DOHH2 (cell line): ENCODE data around the gene OVCA2.

Experiments used
- H3F3A ChIP-seq: fragments of 200-600 bp; sonication (generic), shearing (Covaris generic); 2 replicates; pipeline ENCODE4 v1.6.0; 2016; ENCODE audit warnings: antibody characterized with exemption, mild to moderate bottlenecking; ENCODE audit not compliant: control insufficient read depth, insufficient read depth
- H3K27ac ChIP-seq: fragments of 200-600 bp; sonication (generic); 2 replicates; pipeline ENCODE4 v1.5.1; 2014; ENCODE audit warnings: low read depth, mild to moderate bottlenecking, low read length, moderate library complexity
- H3K27me3 ChIP-seq: fragments of 200-600 bp; sonication (generic); 2 replicates; pipeline ENCODE4 v1.6.1; 2014; ENCODE audit warnings: mild to moderate bottlenecking, low read length, mixed read lengths; ENCODE audit not compliant: control insufficient read depth
- H3K36me3 ChIP-seq: fragments of 200-600 bp; sonication (generic); 2 replicates; pipeline ENCODE4 v1.6.1; 2014; ENCODE audit warnings: mild to moderate bottlenecking, low read length, moderate library complexity, mixed read lengths; ENCODE audit not compliant: control insufficient read depth
- H3K4me1 ChIP-seq: fragments of 200-600 bp; sonication (generic); 2 replicates; pipeline ENCODE4 v1.6.1; 2014; ENCODE audit warnings: mild to moderate bottlenecking, low read length, mixed read lengths; ENCODE audit not compliant: control insufficient read depth
- H3K4me2 ChIP-seq: fragments of 200-600 bp; sonication (generic); 2 replicates; pipeline ENCODE4 v1.6.0; 2014; ENCODE audit warnings: mild to moderate bottlenecking, low read length, moderate library complexity
- H3K4me3 ChIP-seq: fragments of 200-600 bp; sonication (generic); 2 replicates; pipeline ENCODE4 v1.5.1; 2014; ENCODE audit warnings: mild to moderate bottlenecking, low read length, mixed read lengths
- H3K79me2 ChIP-seq: fragments of 200-600 bp; sonication (generic); 2 replicates; pipeline ENCODE4 v1.6.1; 2014; ENCODE audit warnings: mild to moderate bottlenecking, low read length, mixed read lengths; ENCODE audit not compliant: control insufficient read depth
- H3K9me2 ChIP-seq: fragments of 200-600 bp; sonication (generic); replicated peaks from 2 replicates; pipeline ENCODE4 v1.6.1; 2014; ENCODE audit warnings: mild to moderate bottlenecking, low read length, mixed read lengths; ENCODE audit not compliant: control insufficient read depth
- H3K9me3 ChIP-seq: fragments of 200-600 bp; sonication (generic); 2 replicates; pipeline ENCODE4 v1.6.1; 2014; ENCODE audit warnings: antibody characterized with exemption, low read length, mixed read lengths; ENCODE audit not compliant: control insufficient read depth, insufficient read depth
- H4K20me1 ChIP-seq: fragments of 200-600 bp; sonication (generic); 2 replicates; pipeline ENCODE4 v1.6.0; 2014; ENCODE audit warnings: low read depth, mild to moderate bottlenecking, antibody characterized with exemption, low read length, moderate library complexity; ENCODE audit not compliant: control insufficient read depth, insufficient read depth
- EZH2phosphoT487 ChIP-seq: fragments of 200-600 bp; sonication (generic); IDR thresholded peaks from 2 replicates; pipeline ENCODE4 v1.6.1; 2017; ENCODE audit warnings: borderline replicate concordance, mild to moderate bottlenecking, antibody characterized with exemption, low read length, moderate library complexity, mixed read lengths
- TF ChIP-seq, protein P1 (sequence below): fragments of 200-600 bp; sonication (generic); IDR thresholded peaks from one replicate; pipeline ENCODE4 v1.5.1; 2014; ENCODE audit warnings: antibody characterized with exemption, mild to moderate bottlenecking, low read depth, low read length; ENCODE audit not compliant: poor library complexity, severe bottlenecking

The OVCA2 gene

DNA sequence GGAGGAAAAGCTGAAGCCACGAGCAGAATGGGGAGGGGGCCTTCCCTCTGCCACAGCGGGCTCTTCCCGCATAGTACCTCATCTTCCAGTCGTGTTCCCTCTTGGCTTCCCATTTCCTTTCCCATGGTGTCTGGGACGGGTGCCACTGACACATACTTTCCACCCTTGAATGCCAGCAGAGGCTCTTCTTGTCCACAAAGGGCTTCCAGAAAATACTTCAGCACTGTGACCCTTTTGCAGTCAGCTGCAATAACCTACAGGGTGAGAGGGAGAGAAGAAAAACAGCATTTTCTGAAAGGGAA is 43.8 kb downstream of the OVCA2 start:
- no peak for TF ChIP-seq EZH2phosphoT487
- TF ChIP-seq, protein P1, sequence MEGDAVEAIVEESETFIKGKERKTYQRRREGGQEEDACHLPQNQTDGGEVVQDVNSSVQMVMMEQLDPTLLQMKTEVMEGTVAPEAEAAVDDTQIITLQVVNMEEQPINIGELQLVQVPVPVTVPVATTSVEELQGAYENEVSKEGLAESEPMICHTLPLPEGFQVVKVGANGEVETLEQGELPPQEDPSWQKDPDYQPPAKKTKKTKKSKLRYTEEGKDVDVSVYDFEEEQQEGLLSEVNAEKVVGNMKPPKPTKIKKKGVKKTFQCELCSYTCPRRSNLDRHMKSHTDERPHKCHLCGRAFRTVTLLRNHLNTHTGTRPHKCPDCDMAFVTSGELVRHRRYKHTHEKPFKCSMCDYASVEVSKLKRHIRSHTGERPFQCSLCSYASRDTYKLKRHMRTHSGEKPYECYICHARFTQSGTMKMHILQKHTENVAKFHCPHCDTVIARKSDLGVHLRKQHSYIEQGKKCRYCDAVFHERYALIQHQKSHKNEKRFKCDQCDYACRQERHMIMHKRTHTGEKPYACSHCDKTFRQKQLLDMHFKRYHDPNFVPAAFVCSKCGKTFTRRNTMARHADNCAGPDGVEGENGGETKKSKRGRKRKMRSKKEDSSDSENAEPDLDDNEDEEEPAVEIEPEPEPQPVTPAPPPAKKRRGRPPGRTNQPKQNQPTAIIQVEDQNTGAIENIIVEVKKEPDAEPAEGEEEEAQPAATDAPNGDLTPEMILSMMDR = no peak
- Histone ChIP-seq H4K20me1 (no peaks in the 10 kb centered on the region; the same call in none of the 2 replicates), H3K27ac (no peak overlapping the region), H3K27me3 (no peaks in the 10 kb centered on the region), H3K4me1 (peaks cover 46% of the 10 kb centered on the region), H3K79me2 (no peaks in the 10 kb centered on the region), H3K4me3 (no peak overlapping the region), H3K4me2 (no peak overlapping the region), H3K9me2 (no peaks in the 10 kb centered on the region), H3K36me3 (peaks cover 13% of the 10 kb centered on the region), H3K9me3 (no peaks in the 10 kb centered on the region), H3F3A (no peaks in the 10 kb centered on the region; the same call in 1 of the 2 replicates)

DNA sequence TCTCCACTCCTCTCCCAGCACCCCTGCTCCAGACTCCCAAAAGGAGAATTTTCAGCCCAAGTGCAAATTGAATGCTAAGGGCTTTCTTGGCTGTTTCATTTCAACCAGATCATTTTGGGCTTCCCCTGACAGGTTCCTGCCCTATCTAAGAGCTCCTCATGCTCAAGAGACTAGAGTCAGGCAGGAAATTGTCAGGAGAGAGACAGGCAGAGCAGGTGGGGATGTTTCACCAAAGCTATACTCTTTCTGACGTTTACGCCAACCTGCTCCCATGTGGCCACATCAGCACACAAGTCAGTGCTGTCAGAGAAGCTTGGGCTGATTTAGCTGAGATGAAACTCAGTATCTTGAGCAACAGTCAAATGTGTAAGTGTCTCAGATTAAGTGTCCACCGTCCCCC is 44.5 kb downstream of the OVCA2 start:
- Histone ChIP-seq H3K9me3 (no peaks in the 10 kb centered on the region), H3K27ac (no peak overlapping the region), H3K4me1 (peaks cover 53% of the 10 kb centered on the region), H3K79me2 (no peaks in the 10 kb centered on the region), H3K4me2 (no peak overlapping the region), H4K20me1 (no peaks in the 10 kb centered on the region; the same call in none of the 2 replicates), H3K27me3 (no peaks in the 10 kb centered on the region), H3F3A (peaks cover 2% of the 10 kb centered on the region; the same call in 1 of the 2 replicates), H3K9me2 (no peaks in the 10 kb centered on the region), H3K4me3 (no peak overlapping the region), H3K36me3 (peaks cover 10% of the 10 kb centered on the region)
- TF ChIP-seq EZH2phosphoT487 = no peak
- TF ChIP-seq, protein P1 = no peak

DNA sequence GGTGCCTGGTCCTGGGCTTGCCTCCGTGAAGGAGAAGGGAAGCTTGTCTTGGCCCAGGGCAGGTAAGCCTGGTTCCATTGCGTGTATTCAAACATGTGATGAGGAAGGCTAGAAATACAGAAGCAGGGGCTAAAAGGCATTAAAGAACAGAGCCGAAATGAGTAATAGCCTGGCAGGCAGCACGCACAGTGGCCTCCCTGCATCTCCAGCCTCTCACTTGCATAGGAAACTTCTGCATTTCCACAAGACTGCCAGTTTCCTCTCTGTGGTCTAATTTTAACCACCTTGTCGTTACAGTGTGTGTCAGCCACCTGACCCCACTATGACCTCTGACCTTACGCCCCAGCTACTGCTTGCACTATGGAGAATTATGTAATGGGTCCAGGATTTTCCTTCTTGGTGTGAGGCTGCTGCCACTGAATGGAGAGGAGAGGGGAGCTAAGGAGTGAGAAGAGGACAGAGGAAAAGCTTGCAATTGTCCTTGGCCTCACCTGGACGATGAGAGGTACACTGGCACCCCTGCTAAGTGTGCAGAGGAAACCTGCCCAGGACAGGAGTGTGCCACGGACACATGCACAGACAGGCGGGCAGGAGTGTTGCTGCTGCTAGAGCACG is 45.9 kb downstream of the OVCA2 start:
- Histone ChIP-seq H3K4me1 (peaks cover 56% of the 10 kb centered on the region), H3K4me3 (peak overlapping the region; percentile 70), H3K4me2 (peak overlapping the region; percentile 95), H3K9me3 (no peaks in the 10 kb centered on the region), H3K79me2 (no peaks in the 10 kb centered on the region), H3K27ac (peak overlapping the region; percentile 23; the same call in 1 of the 2 replicates), H3F3A (peaks cover 2% of the 10 kb centered on the region; the same call in 1 of the 2 replicates), H3K36me3 (peaks cover 9% of the 10 kb centered on the region; the same call in 1 of the 2 replicates), H3K27me3 (no peaks in the 10 kb centered on the region), H4K20me1 (no peaks in the 10 kb centered on the region; the same call in none of the 2 replicates), H3K9me2 (no peaks in the 10 kb centered on the region)
- TF ChIP-seq EZH2phosphoT487 = no peak
- TF ChIP-seq, protein P1 = no peak
